Neural cell (in vitro differentiated cells): Measurements from ENCODE around the gene IL1A.

Experiments used
- EP300 ChIP-seq: fragments of 450-650 bp; conservative IDR thresholded peaks from 2 replicates; pipeline ENCODE4 v1.6.1; 2014; ENCODE audit warnings: antibody characterized with exemption, mild to moderate bottlenecking, moderate library complexity; ENCODE audit not compliant: poor library complexity, severe bottlenecking
- EZH2 ChIP-seq: fragments of 200-600, 300-800 bp; shearing (Covaris generic), sonication (generic); IDR thresholded peaks from 2 replicates; pipeline ENCODE4 v1.6.1; 2014; ENCODE audit warnings: antibody characterized with exemption, low read length, borderline replicate concordance, mild to moderate bottlenecking; ENCODE audit not compliant: insufficient read depth, poor library complexity, severe bottlenecking
- MXI1 ChIP-seq: fragments of 450-650 bp; conservative IDR thresholded peaks from 2 replicates; pipeline ENCODE4 v1.6.1; 2014; ENCODE audit warnings: antibody characterized with exemption, mild to moderate bottlenecking; ENCODE audit not compliant: poor library complexity, severe bottlenecking
- POLR2AphosphoS5 ChIP-seq: IDR thresholded peaks from 2 replicates; pipeline ENCODE4 v1.6.1; 2012
- TF ChIP-seq, protein P1 (sequence below): IDR thresholded peaks from 2 replicates; pipeline ENCODE4 v1.6.1; 2012; ENCODE audit warnings: borderline replicate concordance
- TF ChIP-seq, protein P2 (sequence below): fragments of 450-650 bp; IDR thresholded peaks from 2 replicates; pipeline ENCODE4 v1.5.1; 2014; ENCODE audit warnings: antibody characterized with exemption, mild to moderate bottlenecking, moderate library complexity; ENCODE audit not compliant: poor library complexity, severe bottlenecking

DNA sequence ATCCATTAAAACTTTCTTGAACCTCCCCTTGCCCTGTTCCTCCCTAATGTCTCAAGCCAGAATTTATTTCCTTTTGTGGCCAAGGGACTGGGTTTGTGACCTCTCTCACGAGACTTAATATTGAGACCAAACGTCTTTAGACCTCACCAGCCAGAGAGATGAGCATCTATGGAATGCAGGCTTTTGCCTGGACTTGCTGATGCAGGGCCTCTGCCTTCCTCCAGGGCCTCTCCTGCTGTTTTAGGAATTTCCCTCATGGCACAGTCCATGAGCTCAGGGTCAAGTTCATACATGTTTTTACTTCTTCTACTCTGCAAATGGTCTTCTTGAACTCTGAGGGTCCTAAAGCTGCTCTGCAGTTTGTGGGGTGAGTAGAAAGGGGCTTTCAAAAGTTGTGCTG lies 30.0 kb upstream of the IL1A start:
- TF ChIP-seq, protein P1, sequence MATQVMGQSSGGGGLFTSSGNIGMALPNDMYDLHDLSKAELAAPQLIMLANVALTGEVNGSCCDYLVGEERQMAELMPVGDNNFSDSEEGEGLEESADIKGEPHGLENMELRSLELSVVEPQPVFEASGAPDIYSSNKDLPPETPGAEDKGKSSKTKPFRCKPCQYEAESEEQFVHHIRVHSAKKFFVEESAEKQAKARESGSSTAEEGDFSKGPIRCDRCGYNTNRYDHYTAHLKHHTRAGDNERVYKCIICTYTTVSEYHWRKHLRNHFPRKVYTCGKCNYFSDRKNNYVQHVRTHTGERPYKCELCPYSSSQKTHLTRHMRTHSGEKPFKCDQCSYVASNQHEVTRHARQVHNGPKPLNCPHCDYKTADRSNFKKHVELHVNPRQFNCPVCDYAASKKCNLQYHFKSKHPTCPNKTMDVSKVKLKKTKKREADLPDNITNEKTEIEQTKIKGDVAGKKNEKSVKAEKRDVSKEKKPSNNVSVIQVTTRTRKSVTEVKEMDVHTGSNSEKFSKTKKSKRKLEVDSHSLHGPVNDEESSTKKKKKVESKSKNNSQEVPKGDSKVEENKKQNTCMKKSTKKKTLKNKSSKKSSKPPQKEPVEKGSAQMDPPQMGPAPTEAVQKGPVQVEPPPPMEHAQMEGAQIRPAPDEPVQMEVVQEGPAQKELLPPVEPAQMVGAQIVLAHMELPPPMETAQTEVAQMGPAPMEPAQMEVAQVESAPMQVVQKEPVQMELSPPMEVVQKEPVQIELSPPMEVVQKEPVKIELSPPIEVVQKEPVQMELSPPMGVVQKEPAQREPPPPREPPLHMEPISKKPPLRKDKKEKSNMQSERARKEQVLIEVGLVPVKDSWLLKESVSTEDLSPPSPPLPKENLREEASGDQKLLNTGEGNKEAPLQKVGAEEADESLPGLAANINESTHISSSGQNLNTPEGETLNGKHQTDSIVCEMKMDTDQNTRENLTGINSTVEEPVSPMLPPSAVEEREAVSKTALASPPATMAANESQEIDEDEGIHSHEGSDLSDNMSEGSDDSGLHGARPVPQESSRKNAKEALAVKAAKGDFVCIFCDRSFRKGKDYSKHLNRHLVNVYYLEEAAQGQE, result no peak
- TF ChIP-seq EP300 (no peak), EZH2 (no peak), POLR2AphosphoS5 (no peak), MXI1 (no peak)
- TF ChIP-seq, protein P2, sequence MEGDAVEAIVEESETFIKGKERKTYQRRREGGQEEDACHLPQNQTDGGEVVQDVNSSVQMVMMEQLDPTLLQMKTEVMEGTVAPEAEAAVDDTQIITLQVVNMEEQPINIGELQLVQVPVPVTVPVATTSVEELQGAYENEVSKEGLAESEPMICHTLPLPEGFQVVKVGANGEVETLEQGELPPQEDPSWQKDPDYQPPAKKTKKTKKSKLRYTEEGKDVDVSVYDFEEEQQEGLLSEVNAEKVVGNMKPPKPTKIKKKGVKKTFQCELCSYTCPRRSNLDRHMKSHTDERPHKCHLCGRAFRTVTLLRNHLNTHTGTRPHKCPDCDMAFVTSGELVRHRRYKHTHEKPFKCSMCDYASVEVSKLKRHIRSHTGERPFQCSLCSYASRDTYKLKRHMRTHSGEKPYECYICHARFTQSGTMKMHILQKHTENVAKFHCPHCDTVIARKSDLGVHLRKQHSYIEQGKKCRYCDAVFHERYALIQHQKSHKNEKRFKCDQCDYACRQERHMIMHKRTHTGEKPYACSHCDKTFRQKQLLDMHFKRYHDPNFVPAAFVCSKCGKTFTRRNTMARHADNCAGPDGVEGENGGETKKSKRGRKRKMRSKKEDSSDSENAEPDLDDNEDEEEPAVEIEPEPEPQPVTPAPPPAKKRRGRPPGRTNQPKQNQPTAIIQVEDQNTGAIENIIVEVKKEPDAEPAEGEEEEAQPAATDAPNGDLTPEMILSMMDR, result no peak
